ENCODE results near the gene NOTCH2.

GRCh38 chr1:119869995-119870394, 199.5 kb downstream of the NOTCH2 start:
- no peak for TF ChIP-seq CTCF (IDR thresholded peaks at IDR 0.05)
- TF ChIP-seq POLR2A (IDR thresholded peaks at IDR 0.05): no peak

All from ovary (tissue), 3 donors.